ENCODE data around the gene FRMD1.

Gene FRMD1

GRCh38 chr6:168090706-168091105 is 11.7 kb upstream of the FRMD1 start:
- H3K36me3 ChIP-seq (replicated peaks), result no peaks in the 10 kb centered on the region
- H3K27ac ChIP-seq, result no peak overlapping the region
- peaks cover 8% of the 10 kb centered on the region for H3K27me3 ChIP-seq (replicated peaks)
- in situ Hi-C loops (cut with HindIII; ENCODE audit: low pct_ligation_motif_present, low sequenced_read_pairs), result no loop called here
- TF ChIP-seq CTCF (IDR thresholded peaks at IDR 0.05; ENCODE audit: low read depth, low read length, missing control alignments), result no peak
- no peak overlapping the region for H3K4me3 ChIP-seq (ENCODE audit: low read depth, low read length)
- DNase-seq, result no peak

GRCh38 chr6:168090064-168090690 is 11.2 kb upstream of the FRMD1 start:
- Histone ChIP-seq H3K27ac (no peak overlapping the region), H3K4me3 (ENCODE audit: low read depth, low read length) (no peak overlapping the region), H3K27me3 (replicated peaks) (peaks cover 8% of the 10 kb centered on the region), H3K36me3 (replicated peaks) (no peaks in the 10 kb centered on the region)
- in situ Hi-C loops (cut with HindIII; ENCODE audit: low pct_ligation_motif_present, low sequenced_read_pairs), result no loop called here
- no peak for TF ChIP-seq CTCF (IDR thresholded peaks at IDR 0.05; ENCODE audit: low read depth, low read length, missing control alignments)
- DNase-seq, result no peak

GRCh38 chr6:168089186-168090063 is 10.4 kb upstream of the FRMD1 start:
- DNase-seq, result no peak
- Histone ChIP-seq H3K36me3 (replicated peaks) (no peaks in the 10 kb centered on the region), H3K4me3 (ENCODE audit: low read depth, low read length) (no peak overlapping the region), H3K27me3 (replicated peaks) (peaks cover 8% of the 10 kb centered on the region), H3K27ac (no peak overlapping the region)
- no peak for TF ChIP-seq CTCF (IDR thresholded peaks at IDR 0.05; ENCODE audit: low read depth, low read length, missing control alignments)
- in situ Hi-C loops (cut with HindIII; ENCODE audit: low pct_ligation_motif_present, low sequenced_read_pairs), result no loop called here

- Histone ChIP-seq H3K27ac (no peak overlapping the region), H3K4me3 (ENCODE audit: low read depth, low read length) (no peak overlapping the region), H3K27me3 (replicated peaks) (peaks cover 10% of the 10 kb centered on the region), H3K36me3 (replicated peaks) (no peaks in the 10 kb centered on the region)
- in situ Hi-C loops (cut with HindIII; ENCODE audit: low pct_ligation_motif_present, low sequenced_read_pairs), result no loop called here
- DNase-seq, result peak; percentile 63
- no peak for TF ChIP-seq CTCF (IDR thresholded peaks at IDR 0.05; ENCODE audit: low read depth, low read length, missing control alignments)
Measured at GRCh38 chr6:168088161-168089053, 9.4 kb upstream of the FRMD1 start.

- in situ Hi-C loops (cut with HindIII; ENCODE audit: low pct_ligation_motif_present, low sequenced_read_pairs), result no loop called here
- no peak for DNase-seq
- Histone ChIP-seq H3K36me3 (replicated peaks) (no peaks in the 10 kb centered on the region), H3K27me3 (replicated peaks) (peaks cover 12% of the 10 kb centered on the region), H3K4me3 (ENCODE audit: low read depth, low read length) (no peak overlapping the region), H3K27ac (no peak overlapping the region)
- TF ChIP-seq CTCF (IDR thresholded peaks at IDR 0.05; ENCODE audit: low read depth, low read length, missing control alignments), result no peak
Measured at GRCh38 chr6:168087436-168088160, 8.6 kb upstream of the FRMD1 start.

Measured in brain microvascular endothelial cell (primary cell).